HCT116 (cell line): ENCODE results near the gene EPB41L4A. TPM values are rescaled to one million over a fixed set of nuclear protein-coding genes. Genes with fewer than 3 reads are reported as not detected.

Experiments
- ATAC-seq: fragments of 200-7000 bp; cut with Tn5 transposase; 2 replicates; pipeline ENCODE4 v1.9.1; 2020; ENCODE audit warnings: mild to moderate bottlenecking, moderate library complexity
- BruUV-seq: library from RNA; stranded (reverse); fragments of 400-500 nt; replicated peaks from 2 replicates; lab custom pipeline; 2021; lab: Mats Ljungman, UMichigan
- CTCF ChIA-PET: fragments of 300-600 bp; sonication (Branson Sonifier 250); formaldehyde crosslinking; loops from one replicate; lab custom pipeline; 2021; ENCODE audit warnings: antibody characterized with exemption; lab: Charles Lee
- POLR2A ChIA-PET: fragments of 300-600, 350-600 bp; sonication (Branson Sonifier 250); formaldehyde crosslinking; loops from one replicate; lab custom pipeline; 2021; ENCODE audit warnings: antibody characterized with exemption; lab: Charles Lee
- RAD21 ChIA-PET, 2 experiments: fragments of 300-600 bp; sonication (Branson Sonifier 250); formaldehyde crosslinking; loops; one replicate each; lab custom pipeline; 2023; ENCODE audit warnings: low total read pairs in 2 of 2; ENCODE audit not compliant: uncharacterized antibody in 2 of 2, unreplicated experiment in 2 of 2, low non-redundant PET in 1 of 2; lab: Charles Lee
- DNase-seq: peaks from one replicate; pipeline ENCODE4 v3.0.0-alpha.2; 2010; ENCODE audit warnings: low read depth, low spot score
- H2AFZ ChIP-seq: fragments of 200-600 bp; shearing (Covaris generic), sonication (generic); 2 replicates; pipeline ENCODE4 v1.6.1; 2017; ENCODE audit warnings: low read depth, mixed run types, mixed read lengths, antibody characterized with exemption, low read length; ENCODE audit not compliant: poor library complexity, severe bottlenecking
- H3K27ac ChIP-seq: 2 replicates; pipeline ENCODE4 v1.5.1; 2012; ENCODE audit warnings: low read depth, low read length
- H3K27me3 ChIP-seq: fragments of 200-600 bp; sonication (generic); 2 replicates; pipeline ENCODE4 v1.6.1; 2016; ENCODE audit warnings: mixed run types, low read length, mixed read lengths; ENCODE audit not compliant: insufficient read depth
- H3K36me3 ChIP-seq, 2 experiments: fragments of 200-500 bp in 1 of 2; fragments of 200-600 bp in 1 of 2; sonication (Bioruptor generic) in 1 of 2; sonication (generic) in 1 of 2; 2 replicates each; pipeline versions ENCODE4 v1.5.1 to v1.6.1; 2014 to 2016; ENCODE audit warnings: low read length in 2 of 2, inconsistent platforms in 1 of 2, mixed read lengths in 1 of 2, mixed run types in 1 of 2; ENCODE audit not compliant: insufficient read depth in 2 of 2, control insufficient read depth in 1 of 2
- H3K4me1 ChIP-seq, 2 experiments: fragments of 200-600 bp in 1 of 2; sonication (generic) in 1 of 2; 2 replicates each; pipeline versions ENCODE4 v1.5.1 to v1.6.1; 2012 to 2017; ENCODE audit warnings: low read length in 2 of 2, inconsistent platforms in 1 of 2, mild to moderate bottlenecking in 1 of 2, mixed read lengths in 1 of 2, mixed run types in 1 of 2, moderate library complexity in 1 of 2; ENCODE audit not compliant: insufficient read depth in 2 of 2, control insufficient read depth in 1 of 2
- H3K4me2 ChIP-seq: fragments of 200-600 bp; sonication (generic); 2 replicates; pipeline ENCODE4 v1.6.1; 2017; ENCODE audit warnings: mixed run types, low read length, mixed read lengths
- H3K4me3 ChIP-seq, 2 experiments: fragments of 200-600 bp in 1 of 2; sonication (generic) in 1 of 2; replicated peaks in 1 of 2; 2 replicates each; pipeline ENCODE4 v1.5.1; 2011 to 2016; ENCODE audit warnings: low read length in 2 of 2, control low read depth in 1 of 2, low read depth in 1 of 2, mild to moderate bottlenecking in 1 of 2, mixed read lengths in 1 of 2, mixed run types in 1 of 2
- H3K79me2 ChIP-seq: fragments of 200-600 bp; sonication (generic); 2 replicates; pipeline ENCODE4 v1.6.1; 2017; ENCODE audit warnings: mild to moderate bottlenecking, mixed run types, low read length, moderate library complexity, mixed read lengths; ENCODE audit not compliant: insufficient read depth
- H3K9ac ChIP-seq: fragments of 200-600 bp; sonication (generic); 2 replicates; pipeline ENCODE4 v1.6.1; 2016; ENCODE audit warnings: low read length, mixed read lengths
- H3K9me2 ChIP-seq: fragments of 200-600 bp; sonication (generic), shearing (Covaris generic); 2 replicates; pipeline ENCODE4 v1.6.1; 2017; ENCODE audit warnings: mixed run types, mild to moderate bottlenecking, moderate library complexity; ENCODE audit not compliant: insufficient read depth
- H3K9me3 ChIP-seq, 2 experiments: fragments of 200-500 bp in 1 of 2; fragments of 200-600 bp in 1 of 2; sonication (Bioruptor generic) in 1 of 2; sonication (generic) in 1 of 2; 2 replicates each; pipeline ENCODE4 v1.6.1; 2014 to 2017; ENCODE audit warnings: low read length in 2 of 2, mixed read lengths in 2 of 2, inconsistent platforms in 1 of 2, low read depth in 1 of 2, mild to moderate bottlenecking in 1 of 2, mixed run types in 1 of 2, moderate library complexity in 1 of 2; ENCODE audit not compliant: control insufficient read depth in 1 of 2, insufficient read depth in 1 of 2
- H4K20me1 ChIP-seq: fragments of 200-600 bp; sonication (generic), shearing (Covaris generic); 2 replicates; pipeline ENCODE4 v1.6.1; 2017; ENCODE audit warnings: mixed run types, mild to moderate bottlenecking, moderate library complexity; ENCODE audit not compliant: insufficient read depth
- ATF3 ChIP-seq: IDR thresholded peaks from 2 replicates; pipeline ENCODE4 v1.6.1; 2012
- CBX3 ChIP-seq: IDR thresholded peaks from 2 replicates; pipeline ENCODE4 v1.6.1; 2012; ENCODE audit warnings: low read depth
- CEBPB ChIP-seq: IDR thresholded peaks from 2 replicates; pipeline ENCODE4 v1.6.1; 2012; ENCODE audit warnings: low read depth
- CTCF ChIP-seq, 3 experiments: fragments of 200-600 bp in 1 of 3; sonication (generic) in 1 of 3; IDR thresholded peaks in 2 of 3; conservative IDR thresholded peaks in 1 of 3; 2 replicates each; pipeline ENCODE4 v1.5.1; 2012 to 2017; ENCODE audit warnings: low read depth in 2 of 3, low read length in 2 of 3, antibody characterized with exemption in 1 of 3, borderline replicate concordance in 1 of 3, control low read depth in 1 of 3, mild to moderate bottlenecking in 1 of 3, mixed read lengths in 1 of 3, mixed run types in 1 of 3, moderate library complexity in 1 of 3; ENCODE audit not compliant: insufficient read depth in 1 of 3
- EGR1 ChIP-seq: IDR thresholded peaks from 2 replicates; pipeline ENCODE4 v1.6.1; 2012; ENCODE audit warnings: low read depth
- ELF1 ChIP-seq: IDR thresholded peaks from 2 replicates; pipeline ENCODE4 v1.6.1; 2012; ENCODE audit warnings: low read depth, borderline replicate concordance
- EZH2 ChIP-seq: fragments of 200-600 bp; sonication (generic); IDR thresholded peaks from 2 replicates; pipeline ENCODE4 v1.6.1; 2017; ENCODE audit warnings: antibody characterized with exemption, mixed run types
- JUND ChIP-seq: IDR thresholded peaks from 2 replicates; pipeline ENCODE4 v1.6.1; 2012
- MAX ChIP-seq: IDR thresholded peaks from 2 replicates; pipeline ENCODE4 v1.6.1; 2012
- POLR2A ChIP-seq: IDR thresholded peaks from 2 replicates; pipeline ENCODE4 v1.7.0; 2011; ENCODE audit warnings: borderline replicate concordance; ENCODE audit not compliant: insufficient read depth, insufficient read length; ENCODE audit errors: extremely low read depth
- POLR2AphosphoS5 ChIP-seq: IDR thresholded peaks from 2 replicates; pipeline ENCODE4 v1.6.1; 2011; ENCODE audit warnings: mild to moderate bottlenecking, low read depth, low read length, moderate library complexity
- RAD21 ChIP-seq: IDR thresholded peaks from 2 replicates; pipeline ENCODE4 v1.6.1; 2012; ENCODE audit warnings: low read depth, mild to moderate bottlenecking
- SIN3A ChIP-seq: IDR thresholded peaks from 2 replicates; pipeline ENCODE4 v1.6.1; 2012; ENCODE audit warnings: low read depth
- SP1 ChIP-seq: IDR thresholded peaks from 2 replicates; pipeline ENCODE4 v1.6.1; 2012; ENCODE audit warnings: low read depth
- SRF ChIP-seq: IDR thresholded peaks from 2 replicates; pipeline ENCODE4 v1.6.1; 2012; ENCODE audit warnings: low read depth
- TCF7L2 ChIP-seq: IDR thresholded peaks from 2 replicates; pipeline ENCODE4 v1.7.0; 2011; ENCODE audit warnings: borderline replicate concordance, inconsistent platforms; ENCODE audit not compliant: insufficient read depth, insufficient read length; ENCODE audit errors: extremely low read depth
- YY1 ChIP-seq: IDR thresholded peaks from 2 replicates; pipeline ENCODE4 v1.6.1; 2011; ENCODE audit warnings: low read length, low read depth, moderate library complexity, mild to moderate bottlenecking; ENCODE audit not compliant: insufficient replicate concordance; ENCODE audit errors: extremely low read depth
- ZBTB33 ChIP-seq: IDR thresholded peaks from 2 replicates; pipeline ENCODE4 v1.6.1; 2011; ENCODE audit warnings: mild to moderate bottlenecking, low read length, moderate library complexity; ENCODE audit not compliant: insufficient replicate concordance; ENCODE audit errors: extremely low read depth
- ZFX ChIP-seq: fragments of 450-650 bp; IDR thresholded peaks from 2 replicates; pipeline ENCODE4 v1.6.1; 2017
- ZNF274 ChIP-seq: fragments of 200-500 bp; sonication (Bioruptor generic); IDR thresholded peaks from 2 replicates; pipeline ENCODE4 v1.6.1; 2014; ENCODE audit warnings: mild to moderate bottlenecking, low read depth, low read length, inconsistent platforms
- intact Hi-C: fragments of 100-400 bp; cut with micrococcal nuclease; formaldehyde crosslinking; loops from 2 replicates; pipeline ENCODE4 v1.10.0; 2022
- total RNA-seq: library from RNA; stranded (reverse); gene quantifications from one replicate; pipeline ENCODE4 v1.2.1, GENCODE V29; 2021; ENCODE audit not compliant: unreplicated experiment

The EPB41L4A gene
- total RNA-seq, 1 experiment from 2014 or later, result 2.8 TPM

GRCh38 chr5:112308608-112309007 lies 110.5 kb downstream of the EPB41L4A start:
- no TSS peak for BruUV-seq
- H3K4me2 ChIP-seq, result no peak overlapping the region
- ChIA-PET POLR2A (no interaction called here), RAD21 (no interaction called here)
- no peak for DNase-seq
- no peak overlapping the region for H3K9ac ChIP-seq
- no peak for TF ChIP-seq ATF3
- no peak for TF ChIP-seq SP1
- TF ChIP-seq POLR2AphosphoS5, result no peak
- no peak for TF ChIP-seq ZNF274
- no peak for TF ChIP-seq MAX
- TF ChIP-seq ELF1, result no peak
- TF ChIP-seq POLR2A, result no peak
- TF ChIP-seq EZH2, result no peak
- TF ChIP-seq ZBTB33, result no peak
- no peak for TF ChIP-seq RAD21
- TF ChIP-seq ZFX, result no peak
- TF ChIP-seq EGR1, result no peak
- no peak for TF ChIP-seq JUND
- TF ChIP-seq SRF, result no peak
- TF ChIP-seq YY1, result no peak
- TF ChIP-seq CBX3, result no peak
- no peak for TF ChIP-seq CEBPB
- TF ChIP-seq CTCF (IDR thresholded peaks at IDR 0.05 in 2 of 3, conservative IDR thresholded peaks at IDR 0.05 in 1 of 3; ENCODE audit: borderline replicate concordance in 1 of 3, insufficient read depth in 1 of 3, low read depth in 2 of 3, low read length in 2 of 3), result no peak
- no peak for TF ChIP-seq TCF7L2
- no peak for TF ChIP-seq SIN3A
- TF ChIP-seq, all 23 proteins: peak for 0
- Histone ChIP-seq H4K20me1 (no peaks in the 10 kb centered on the region), H3K27ac (no peak overlapping the region), H3K9me2 (no peaks in the 10 kb centered on the region), H3K9me3 (no peaks in the 10 kb centered on the region), H3K27me3 (0 out of 2 replicates have a peak, but pooled peaks cover 10% of the 10 kb centered on the region), H3K4me1 (no peaks in the 10 kb centered on the region), H3K36me3 (no peaks in the 10 kb centered on the region), H2AFZ (no peak overlapping the region), H3K4me3 (no peak overlapping the region), H3K79me2 (no peaks in the 10 kb centered on the region)
- CTCF ChIA-PET, result no interaction called here
- no peak for ATAC-seq
- intact Hi-C loops, result no loop called here
